Brain microvascular endothelial cell (primary cell): ENCODE results near the gene WDFY4.

Experiments used
- DNase-seq: peaks from one replicate; pipeline ENCODE4 v3.0.0-alpha.2; 2020
- H3K27ac ChIP-seq: fragments of 250-450 bp; sonication (Bioruptor Pico); 2 replicates; pipeline ENCODE4 v1.5.1; 2020; ENCODE audit warnings: mild to moderate bottlenecking, moderate library complexity
- H3K27me3 ChIP-seq: fragments of 250-450 bp; sonication (Bioruptor Pico); replicated peaks from 2 replicates; pipeline ENCODE4 v1.5.1; 2020; ENCODE audit warnings: mild to moderate bottlenecking
- H3K36me3 ChIP-seq: fragments of 250-450 bp; sonication (Bioruptor Pico); replicated peaks from 2 replicates; pipeline ENCODE4 v1.5.1; 2020; ENCODE audit warnings: mild to moderate bottlenecking
- H3K4me3 ChIP-seq: 2 replicates; pipeline ENCODE4 v1.5.1; 2011; ENCODE audit warnings: low read depth, mild to moderate bottlenecking, control low read depth, low read length, moderate library complexity
- CTCF ChIP-seq: IDR thresholded peaks from 2 replicates; pipeline ENCODE4 v1.5.1; 2011; ENCODE audit warnings: low read depth, mild to moderate bottlenecking, moderate library complexity, low read length, control low read depth, inconsistent platforms; ENCODE audit errors: missing control alignments
- in situ Hi-C: cut with HindIII; loops from 2 replicates; pipeline ENCODE4 v1.10.0; 2017; ENCODE audit warnings: low sequenced_read_pairs, low pct_ligation_motif_present

WDFY4 gene

GRCh38 chr10:48973065-48973464 is 288.4 kb downstream of the WDFY4 start:
- H3K27ac ChIP-seq: no peak overlapping the region
- in situ Hi-C loops: no loop called here
- TF ChIP-seq CTCF: no peak
- no peaks in the 10 kb centered on the region for H3K36me3 ChIP-seq
- no peak for DNase-seq
- no peaks in the 10 kb centered on the region for H3K27me3 ChIP-seq
- H3K4me3 ChIP-seq: no peak overlapping the region

DNA sequence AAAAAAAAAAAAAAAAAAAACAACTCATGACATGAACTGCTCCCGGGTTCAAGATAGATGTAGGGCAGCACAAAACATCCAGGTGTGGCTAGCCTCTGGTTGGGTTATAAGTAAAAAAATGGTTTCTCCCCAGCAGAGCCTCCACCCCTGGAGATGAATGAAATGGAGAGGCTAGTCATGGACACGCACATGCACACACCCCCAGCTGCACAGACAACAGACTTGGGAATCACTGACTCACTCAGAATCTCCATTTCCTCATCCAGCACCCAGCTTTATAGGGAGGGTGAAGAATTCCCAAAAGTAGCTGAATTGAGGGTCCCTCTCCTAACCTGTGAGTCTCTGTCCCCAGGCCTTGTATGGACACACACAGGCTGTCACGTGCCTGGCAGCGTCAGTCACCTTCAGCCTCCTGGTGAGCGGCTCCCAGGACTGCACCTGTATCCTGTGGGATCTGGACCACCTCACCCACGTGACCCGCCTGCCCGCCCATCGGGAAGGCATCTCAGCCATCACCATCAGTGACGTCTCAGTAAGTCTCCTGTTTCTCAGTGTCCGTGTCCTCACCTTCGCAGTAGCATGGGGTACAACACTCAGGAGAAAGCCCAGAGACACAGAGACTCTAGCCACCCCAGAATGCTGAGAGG is 290.0 kb downstream of the WDFY4 start:
- H3K36me3 ChIP-seq: no peaks in the 10 kb centered on the region

GRCh38 chr10:48976196-48976595 is 291.5 kb downstream of the WDFY4 start:
- no peak for DNase-seq
- TF ChIP-seq CTCF: peak; percentile 54
- Histone ChIP-seq H3K36me3 (no peaks in the 10 kb centered on the region), H3K27ac (no peak overlapping the region), H3K27me3 (no peaks in the 10 kb centered on the region), H3K4me3 (no peak overlapping the region)
- in situ Hi-C loops: no loop called here

More for the DNA sequence above, 290.0 kb downstream of the WDFY4 start:
- Histone ChIP-seq H3K4me3 (no peak overlapping the region), H3K27me3 (no peaks in the 10 kb centered on the region), H3K27ac (no peak overlapping the region)
- TF ChIP-seq CTCF: no peak
- no peak for DNase-seq
- in situ Hi-C loops: no loop called here

GRCh38 chr10:48978318-48978717 is 293.6 kb downstream of the WDFY4 start:
- no peak overlapping the region for H3K27ac ChIP-seq
- in situ Hi-C loops: no loop called here
- TF ChIP-seq CTCF: no peak
- no peak overlapping the region for H3K4me3 ChIP-seq
- no peaks in the 10 kb centered on the region for H3K36me3 ChIP-seq
- H3K27me3 ChIP-seq: no peaks in the 10 kb centered on the region
- no peak for DNase-seq

- TF ChIP-seq CTCF: peak; percentile 93
- Histone ChIP-seq H3K36me3 (no peaks in the 10 kb centered on the region), H3K27ac (no peak overlapping the region), H3K27me3 (no peaks in the 10 kb centered on the region), H3K4me3 (no peak overlapping the region)
- in situ Hi-C loops: no loop called here
- DNase-seq: peak; percentile 23
Measured at GRCh38 chr10:48981310-48981907, 296.7 kb downstream of the WDFY4 start.

GRCh38 chr10:48982584-48982983 is 297.9 kb downstream of the WDFY4 start:
- TF ChIP-seq CTCF: no peak
- no peaks in the 10 kb centered on the region for H3K27me3 ChIP-seq
- in situ Hi-C loops: no loop called here

More at GRCh38 chr10:48982584-48982983, 297.9 kb downstream of the WDFY4 start:
- no peak for DNase-seq
- Histone ChIP-seq H3K36me3 (no peaks in the 10 kb centered on the region), H3K27ac (no peak overlapping the region), H3K4me3 (no peak overlapping the region)
